Activated naive CD4-positive, alpha-beta T cell (primary cell): Measurements from ENCODE around the gene MMP19.
"Not testable (repeated sequence)": the region's sequence is repeated elsewhere in the genome, so short reads cannot be mapped to it uniquely, and the experiment has no call there.

Experiments
- DNase-seq, 4 experiments: peaks; one replicate each; lab custom pipeline; 2025; lab: John Stamatoyannopoulos, UW

MMP19 gene, protein sequence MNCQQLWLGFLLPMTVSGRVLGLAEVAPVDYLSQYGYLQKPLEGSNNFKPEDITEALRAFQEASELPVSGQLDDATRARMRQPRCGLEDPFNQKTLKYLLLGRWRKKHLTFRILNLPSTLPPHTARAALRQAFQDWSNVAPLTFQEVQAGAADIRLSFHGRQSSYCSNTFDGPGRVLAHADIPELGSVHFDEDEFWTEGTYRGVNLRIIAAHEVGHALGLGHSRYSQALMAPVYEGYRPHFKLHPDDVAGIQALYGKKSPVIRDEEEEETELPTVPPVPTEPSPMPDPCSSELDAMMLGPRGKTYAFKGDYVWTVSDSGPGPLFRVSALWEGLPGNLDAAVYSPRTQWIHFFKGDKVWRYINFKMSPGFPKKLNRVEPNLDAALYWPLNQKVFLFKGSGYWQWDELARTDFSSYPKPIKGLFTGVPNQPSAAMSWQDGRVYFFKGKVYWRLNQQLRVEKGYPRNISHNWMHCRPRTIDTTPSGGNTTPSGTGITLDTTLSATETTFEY

DNA sequence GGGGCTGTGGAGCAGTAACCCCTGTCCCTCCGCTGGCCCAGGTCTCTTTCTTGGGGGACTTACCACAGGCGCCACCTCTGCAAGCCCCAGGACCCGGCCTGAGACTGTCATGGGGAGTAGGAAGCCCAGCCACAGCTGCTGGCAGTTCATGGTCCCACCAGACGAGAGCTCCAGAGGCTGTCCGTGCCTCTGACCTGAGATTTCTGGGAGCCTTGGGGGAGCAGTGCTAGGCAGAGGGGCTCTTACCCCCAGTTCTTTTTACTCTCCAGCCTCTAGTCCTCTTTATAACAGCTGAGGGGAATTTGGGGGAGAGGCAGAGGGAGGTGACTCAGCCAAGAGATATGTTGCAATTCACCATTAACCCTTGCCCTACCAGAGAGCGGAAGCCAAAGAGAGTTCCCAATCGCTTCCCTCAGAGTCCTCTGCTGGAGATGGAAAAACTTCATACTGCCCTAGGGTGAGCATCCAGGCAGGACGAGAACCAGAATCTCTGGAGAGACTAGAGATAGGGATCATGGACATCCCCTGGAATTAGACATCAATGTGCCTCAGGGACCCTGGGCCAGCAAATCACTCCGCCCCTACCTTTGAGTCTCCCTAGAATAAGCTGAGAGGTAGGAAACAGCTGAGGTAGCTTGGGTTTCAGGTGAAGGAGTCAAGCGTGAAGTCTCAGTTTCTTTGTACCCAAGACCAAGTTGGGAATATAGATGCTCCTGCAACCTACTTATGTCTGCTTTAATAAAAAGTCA lies at the start of gene MMP19:
TSS of gene MMP19 (minus strand) at position 256 of the 749 bp plus-strand sequence. CDS start at position 150, 106 bp downstream.
- DNase-seq: no peak

DNA sequence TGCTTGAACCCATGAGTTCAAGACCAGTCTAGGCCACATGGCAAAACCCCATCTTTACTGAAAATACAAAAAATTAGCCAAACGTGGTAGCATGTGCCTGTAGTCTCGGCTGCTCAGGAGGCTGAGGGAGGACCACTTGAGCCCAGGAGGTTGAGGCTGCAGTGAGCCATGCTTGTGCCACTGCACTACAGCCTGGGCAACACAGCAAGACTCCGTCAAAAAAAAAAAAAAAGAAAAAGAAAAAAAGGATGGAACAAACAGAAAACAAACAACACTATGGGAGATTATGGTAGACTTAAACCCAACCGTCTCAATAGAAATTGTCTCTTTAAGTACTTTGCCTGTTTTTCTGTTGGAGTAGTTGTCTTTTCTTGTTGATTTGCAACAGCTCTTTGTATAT lies 48.6 kb upstream of the MMP19 start:
- DNase-seq: no peak

DNA sequence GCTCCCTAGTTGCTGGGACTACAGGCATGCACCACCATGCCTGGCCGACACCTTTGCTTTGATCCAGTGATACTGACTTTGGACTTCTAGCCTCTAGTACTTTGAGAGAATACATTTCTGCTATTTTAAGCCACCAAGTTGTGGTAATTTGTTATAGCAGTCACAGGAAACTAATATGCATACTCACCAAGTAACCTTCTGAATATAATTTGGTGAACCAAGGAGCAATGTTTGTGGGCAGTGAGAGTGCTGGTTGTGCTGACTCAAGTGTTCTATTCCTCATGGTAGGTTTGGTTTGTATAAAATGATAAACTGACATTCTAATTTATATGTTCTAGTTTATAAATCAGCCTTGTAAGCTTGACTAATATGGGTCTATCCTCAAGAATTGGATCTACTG lies 42.4 kb upstream of the MMP19 start:
- no peak for DNase-seq

DNA sequence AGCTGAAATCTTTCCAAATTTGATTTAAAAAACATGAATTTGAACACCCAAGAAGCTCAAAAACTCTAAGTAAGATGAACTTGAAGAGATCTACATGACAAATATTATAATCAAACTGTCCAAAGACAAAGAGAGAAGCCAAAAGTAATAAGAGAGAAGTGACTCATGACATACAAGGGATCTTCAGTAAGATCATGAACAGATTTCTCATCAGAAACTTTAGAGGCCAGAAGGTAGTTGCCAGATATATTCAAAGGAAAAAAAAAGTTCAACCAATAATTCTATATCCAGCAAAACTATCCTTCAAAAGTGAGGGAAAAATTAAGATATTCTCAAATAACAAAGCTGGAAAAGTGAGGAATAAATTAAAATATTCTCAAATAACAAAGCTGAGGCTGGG lies 35.1 kb upstream of the MMP19 start:
- no peak for DNase-seq

DNA sequence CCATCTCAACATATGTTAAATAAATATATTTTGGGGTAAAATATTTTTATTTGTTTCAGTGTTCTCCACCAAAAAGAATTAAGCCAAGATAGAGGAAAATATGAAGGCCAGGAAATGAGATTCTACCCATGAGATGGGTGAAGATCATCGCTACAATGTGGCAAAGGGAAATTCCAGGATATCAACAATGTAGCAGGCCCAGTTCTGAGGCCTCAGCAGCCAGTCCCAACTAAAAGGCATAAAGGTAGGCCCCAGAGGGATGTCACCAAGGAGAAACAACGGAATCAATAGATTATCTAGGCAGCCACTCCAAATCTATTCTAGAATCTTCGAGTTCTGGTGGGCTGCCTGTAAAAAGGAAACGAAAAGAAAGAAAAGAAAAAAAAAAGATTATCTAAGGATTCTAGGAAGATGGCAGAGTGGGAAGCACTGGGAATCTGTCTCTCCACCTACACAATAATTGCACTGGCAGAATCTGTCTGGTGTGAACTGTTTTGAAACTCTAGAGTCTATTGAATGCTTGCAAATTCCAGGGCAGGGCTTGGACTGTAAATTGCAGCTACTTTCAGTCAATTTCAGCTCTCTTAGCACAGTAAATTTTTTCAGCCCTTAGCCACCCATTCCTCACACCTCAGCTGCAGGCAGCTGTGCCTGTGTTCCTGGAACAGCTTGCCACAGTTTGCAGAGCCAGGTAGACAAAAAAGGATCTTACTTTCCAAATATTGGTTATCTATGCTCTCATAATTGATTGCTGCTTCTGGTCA lies 33.1 kb upstream of the MMP19 start:
- no peak for DNase-seq

DNA sequence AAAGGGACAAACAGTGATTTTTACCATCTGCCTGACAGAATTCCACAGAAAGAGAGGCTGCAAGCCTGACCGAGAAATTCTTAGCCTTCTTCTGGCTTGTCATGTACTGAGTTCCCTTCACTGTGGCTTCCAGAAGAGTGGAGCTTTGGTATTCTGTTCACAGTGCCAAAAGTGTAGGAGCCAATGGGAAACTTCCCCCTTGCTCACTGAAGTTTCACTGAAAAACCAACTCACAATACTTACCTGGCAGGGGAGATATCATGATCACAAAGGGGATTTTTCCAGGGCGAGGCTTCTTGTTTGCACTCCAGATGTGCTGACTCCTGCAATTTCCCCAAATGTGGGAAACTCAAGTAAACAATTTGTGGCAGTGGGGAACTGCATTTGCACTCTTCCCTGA lies 31.7 kb upstream of the MMP19 start:
- DNase-seq: no peak

DNA sequence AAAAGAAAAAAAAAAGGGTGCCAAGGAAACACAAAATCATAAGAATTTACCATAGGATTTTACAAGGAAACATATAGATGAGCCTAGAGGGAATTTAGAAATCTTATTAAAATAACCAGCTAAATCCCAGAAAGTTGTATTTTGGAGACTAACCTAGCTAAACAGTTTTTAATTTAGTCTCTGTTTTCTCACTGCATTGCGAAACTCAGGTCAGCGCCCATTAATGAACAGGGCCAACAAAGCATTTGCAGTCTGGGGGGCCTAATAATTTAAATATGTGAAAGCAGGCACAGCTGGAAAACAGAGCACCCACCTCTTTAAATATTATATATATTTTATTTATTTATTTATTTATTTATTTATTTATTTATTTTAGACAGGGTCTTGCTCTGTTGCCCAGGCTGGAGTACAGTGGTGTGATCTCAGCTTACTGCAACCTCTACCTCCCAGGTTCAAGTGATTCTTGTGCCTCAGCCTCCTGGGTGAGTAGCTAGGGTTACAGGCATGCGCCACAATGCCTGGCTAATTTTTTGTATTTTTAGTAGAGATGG lies 23.8 kb upstream of the MMP19 start:
- DNase-seq: not testable (repeated sequence)

DNA sequence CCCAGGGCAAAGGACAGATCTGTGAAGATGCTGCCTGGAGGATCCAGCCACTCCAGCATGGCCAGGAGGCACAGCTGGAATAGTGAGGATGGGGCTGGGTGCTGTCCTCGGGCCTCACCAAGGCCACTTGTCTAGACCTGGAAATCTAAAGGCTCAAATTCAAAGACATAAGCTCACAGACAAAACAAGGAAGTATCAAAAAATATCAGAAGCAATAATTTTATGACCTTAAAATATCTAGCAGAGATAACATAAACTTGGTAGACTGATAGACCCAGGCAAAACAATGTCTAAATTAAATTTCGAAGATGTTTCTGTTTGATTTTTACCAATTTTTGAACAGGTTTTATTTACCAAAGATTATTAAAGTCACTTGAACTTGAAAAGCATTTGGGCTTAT lies 22.6 kb upstream of the MMP19 start:
- no peak for DNase-seq

DNA sequence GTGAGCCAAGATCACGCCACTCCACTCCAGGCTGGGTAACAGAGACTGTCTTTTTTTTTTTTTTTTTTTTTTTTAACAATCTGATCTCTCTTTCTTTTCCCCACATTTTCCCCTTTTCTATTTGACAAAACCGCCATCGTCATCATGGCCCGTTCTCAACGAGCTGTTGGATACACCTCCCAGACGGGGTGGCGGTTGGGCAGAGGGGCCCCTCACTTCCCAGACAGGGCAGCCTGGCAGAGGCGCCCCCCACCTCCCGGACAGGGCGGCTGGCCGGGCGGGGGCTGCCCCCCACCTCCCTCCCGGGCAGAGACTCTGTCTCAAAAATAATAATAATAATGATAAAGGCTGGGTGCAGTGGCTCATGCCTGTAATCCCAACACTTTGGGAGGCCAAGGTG lies 20.2 kb upstream of the MMP19 start:
- not testable (repeated sequence) for DNase-seq

DNA sequence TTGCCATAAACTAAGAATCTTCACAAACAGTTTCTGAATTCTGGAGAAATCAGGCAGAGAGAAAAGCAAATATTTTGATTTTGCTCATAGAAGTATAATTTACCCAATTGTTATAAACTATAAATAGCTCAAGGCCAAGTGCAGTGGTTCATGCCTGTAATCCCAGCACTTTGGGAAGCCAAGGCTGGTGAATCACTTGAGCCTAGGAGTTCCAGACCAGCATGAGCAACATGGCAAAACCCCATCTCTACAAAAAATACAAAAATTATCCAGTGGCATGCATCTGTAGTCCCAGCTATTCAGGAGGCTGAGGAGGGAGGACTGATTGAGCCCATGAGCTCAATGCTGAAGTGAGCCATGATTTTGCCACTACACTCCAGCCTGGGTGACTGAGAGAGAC lies 19.6 kb upstream of the MMP19 start:
- no peak for DNase-seq

DNA sequence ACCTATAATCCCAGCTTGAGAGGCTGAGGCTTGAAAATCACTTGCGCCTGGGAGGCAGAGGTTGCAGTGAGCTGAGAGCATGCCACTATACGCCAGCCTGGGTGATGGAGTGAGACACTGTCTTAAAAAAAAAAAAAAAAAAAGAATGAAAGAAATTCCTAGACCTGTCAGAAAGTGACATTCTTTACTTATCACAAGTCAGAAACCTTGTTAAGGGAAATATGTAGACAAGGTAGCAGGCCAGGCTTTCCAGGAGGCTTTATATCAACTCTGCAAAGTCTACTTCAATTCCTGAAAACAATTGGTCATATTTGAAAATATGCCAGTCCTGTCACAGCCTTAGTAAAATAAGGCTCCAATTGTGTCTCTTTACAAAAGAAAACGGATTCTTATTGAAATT lies 19.1 kb upstream of the MMP19 start:
- no peak for DNase-seq

DNA sequence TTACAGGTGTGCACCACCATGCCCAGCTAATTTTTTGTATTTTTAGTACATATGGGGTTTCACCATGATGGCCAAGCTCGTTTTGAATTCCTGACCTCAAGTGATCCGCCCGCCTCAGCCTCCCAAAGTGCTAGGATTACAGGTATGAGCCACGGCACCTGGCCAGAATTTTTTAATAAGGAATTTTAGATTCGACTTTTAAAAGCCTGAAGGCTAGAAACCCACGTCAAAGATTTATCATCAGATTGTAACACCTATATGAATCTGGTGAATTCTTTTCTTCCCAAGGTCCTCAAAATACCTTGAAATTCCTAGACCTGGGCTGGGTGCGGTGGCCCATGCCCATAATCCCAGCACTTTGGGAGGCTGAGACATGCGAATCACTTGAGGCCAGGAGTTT lies 18.7 kb upstream of the MMP19 start:
- DNase-seq: no peak

DNA sequence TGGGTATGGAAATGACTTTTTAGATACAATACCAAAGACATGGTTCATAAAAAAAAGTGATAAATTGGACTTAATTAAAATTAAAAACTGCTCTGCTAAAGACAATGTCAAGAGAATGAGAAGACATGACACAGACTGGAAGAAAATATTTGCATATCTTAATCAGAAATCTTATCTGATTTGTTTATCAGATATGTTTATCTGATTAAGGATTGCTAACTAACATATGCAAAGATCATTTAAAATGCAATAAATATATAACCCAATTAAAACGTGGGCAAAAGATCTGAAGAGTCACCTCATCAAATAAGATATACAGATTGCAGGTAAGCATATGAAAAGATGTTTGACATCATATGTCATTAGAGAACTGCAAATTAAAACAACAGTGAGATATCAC lies 10.0 kb upstream of the MMP19 start:
- no peak for DNase-seq

DNA sequence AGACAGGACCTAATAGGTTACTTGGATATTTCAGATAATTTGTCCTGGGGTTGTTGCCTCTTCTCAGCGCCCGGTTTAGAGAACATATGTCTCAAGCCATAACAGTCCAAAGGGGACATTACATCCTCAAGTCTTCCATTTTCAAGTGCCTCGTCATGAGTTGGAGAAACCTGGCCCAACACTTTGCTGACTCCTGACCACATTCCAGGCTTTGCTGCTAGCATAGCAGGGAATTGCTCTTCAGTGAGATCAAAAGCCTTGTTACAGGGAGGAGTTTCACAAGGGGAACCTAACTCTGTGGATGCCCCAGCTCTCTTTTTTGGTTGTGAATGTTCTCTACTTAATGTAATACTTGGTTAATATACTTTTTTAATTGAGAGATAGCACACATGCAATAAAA lies 8.2 kb upstream of the MMP19 start:
- no peak for DNase-seq

DNA sequence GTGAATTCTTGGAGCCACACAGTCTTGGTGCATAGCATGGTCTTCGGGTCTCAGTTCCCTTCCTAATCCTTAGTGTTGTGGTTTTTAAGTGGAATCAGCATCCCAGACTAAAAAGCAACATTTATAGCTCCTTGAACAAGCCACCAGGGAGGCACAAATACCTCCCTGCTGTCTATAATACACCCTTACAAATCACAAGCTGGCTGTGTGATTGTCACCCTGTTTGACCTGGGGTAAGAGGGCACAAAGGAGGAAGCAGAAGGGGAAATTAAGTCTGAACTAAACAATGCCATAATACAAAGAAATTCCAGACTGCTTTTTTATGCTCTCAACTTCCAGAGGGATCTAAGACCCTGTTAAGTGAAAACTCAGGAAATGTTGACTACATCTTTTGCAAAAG lies 7.7 kb upstream of the MMP19 start:
- DNase-seq: no peak

DNA sequence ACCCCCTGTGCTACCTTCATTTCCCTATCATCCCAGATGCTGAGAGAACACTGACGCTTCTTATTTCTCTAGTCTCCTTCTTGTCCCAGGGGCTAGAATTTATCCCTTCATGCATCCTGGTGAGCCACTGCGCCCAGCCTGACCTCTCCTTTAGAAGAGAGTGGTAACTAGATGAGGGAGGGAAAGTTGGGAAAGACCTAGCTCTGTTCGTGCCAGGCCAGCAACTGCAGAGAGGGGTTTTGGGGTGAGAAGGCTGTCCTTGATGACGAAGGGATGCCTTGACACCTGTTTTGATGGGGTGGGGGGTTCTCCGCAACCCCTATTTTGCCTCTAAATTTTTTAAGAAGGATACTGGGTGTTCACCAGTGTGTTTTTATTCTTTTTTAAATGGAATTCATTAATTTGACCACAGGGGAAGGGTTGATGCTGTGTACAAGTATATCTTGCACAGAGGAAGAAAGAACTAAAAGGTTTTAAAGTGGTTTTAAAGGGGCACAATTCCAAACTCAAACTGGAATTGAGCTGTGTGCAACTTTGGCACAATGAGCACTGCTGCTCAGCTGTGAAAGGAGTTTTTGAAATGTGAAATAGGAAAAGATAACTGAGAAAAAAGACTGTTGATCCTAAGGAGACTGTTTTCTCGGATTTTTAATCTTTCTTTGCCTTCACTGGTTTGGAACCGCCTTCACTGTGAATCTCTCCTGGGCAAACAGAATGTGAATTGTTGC lies 7.0 kb upstream of the MMP19 start:
- no peak for DNase-seq

DNA sequence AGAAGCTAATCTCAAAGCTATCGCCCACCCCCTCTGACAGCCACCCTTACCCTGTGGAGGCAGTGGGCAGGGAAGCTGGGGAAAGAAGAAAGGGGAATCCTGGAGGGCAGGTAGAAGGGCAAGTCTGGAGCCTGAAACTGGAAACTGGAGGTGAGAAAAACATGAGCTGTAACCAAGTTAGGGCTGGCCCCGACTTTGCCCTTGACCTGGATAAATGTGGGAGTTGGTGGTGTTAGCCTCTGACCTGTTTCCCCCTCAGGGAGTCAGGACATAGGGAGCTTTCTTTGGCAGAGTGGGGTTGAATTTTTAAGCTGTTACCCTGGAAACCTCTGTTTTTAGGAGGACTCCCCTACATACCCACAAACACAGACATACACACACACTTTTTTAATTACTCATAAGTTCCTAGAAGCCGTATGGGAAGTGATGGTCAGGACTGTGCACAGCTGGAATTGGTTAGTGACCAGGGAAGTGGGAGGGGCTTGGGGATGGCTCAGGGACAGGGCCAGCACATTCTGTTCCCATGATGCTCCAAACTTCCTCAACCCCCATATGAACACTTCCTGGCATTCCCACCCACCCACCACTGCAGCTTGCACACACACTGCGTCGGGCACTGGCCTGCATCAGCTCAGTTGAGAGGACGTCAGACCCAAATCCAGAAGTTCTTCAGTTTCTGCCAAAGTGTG lies 5.0 kb upstream of the MMP19 start:
- DNase-seq: no peak

DNA sequence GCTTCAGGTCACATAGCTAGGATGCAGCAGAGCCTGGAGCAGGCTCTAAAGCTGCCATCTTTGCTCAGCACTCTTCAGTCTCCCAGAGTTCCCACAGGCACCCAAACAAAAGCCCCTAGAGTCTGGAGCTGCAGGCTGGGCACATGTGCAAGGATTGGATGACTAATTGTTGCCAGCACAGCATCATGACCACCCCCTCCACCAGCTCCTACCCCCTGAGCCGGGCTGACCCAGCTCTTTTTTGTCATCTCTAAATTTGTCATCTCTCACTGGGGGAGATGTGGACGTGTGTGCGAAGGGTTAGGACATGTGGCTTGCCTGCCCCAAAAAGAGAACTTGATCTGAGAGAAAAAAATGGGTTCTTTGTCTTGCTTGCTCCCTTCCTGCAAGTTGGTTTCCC lies 4.3 kb upstream of the MMP19 start:
- no peak for DNase-seq

DNA sequence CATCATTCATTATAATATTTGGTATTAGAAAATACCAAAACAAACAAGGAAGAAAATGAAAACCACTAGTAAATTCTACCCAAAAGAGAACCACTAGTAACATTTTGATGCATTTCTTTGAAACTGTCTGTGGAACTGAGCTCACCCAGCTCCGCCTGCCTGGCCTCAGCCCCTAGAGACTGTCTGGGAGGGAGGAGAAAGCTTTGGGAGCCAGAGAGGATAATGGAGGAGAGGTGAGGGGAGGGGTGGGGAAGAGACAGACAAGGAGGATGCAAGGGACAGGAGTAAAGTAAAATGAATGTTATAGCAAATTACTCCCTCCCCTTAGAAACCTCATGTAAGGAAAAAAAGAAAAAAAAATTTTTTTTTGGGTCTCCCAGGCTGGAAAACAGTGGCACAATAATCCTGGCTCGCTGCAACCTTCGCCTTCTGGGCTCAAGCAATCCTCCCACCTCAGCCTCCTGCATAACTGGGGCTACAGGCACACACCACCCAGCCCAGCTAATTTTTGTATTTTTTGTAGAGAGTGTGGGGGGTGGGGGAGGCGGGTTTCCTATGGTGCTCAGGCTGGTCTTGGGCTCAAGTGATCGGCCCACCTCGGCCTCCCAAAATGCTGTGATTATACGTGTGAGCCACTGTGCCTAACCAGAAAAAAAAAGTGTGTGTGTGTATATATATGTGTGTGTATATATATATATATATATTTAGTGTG lies 3.2 kb upstream of the MMP19 start:
- no peak for DNase-seq

DNA sequence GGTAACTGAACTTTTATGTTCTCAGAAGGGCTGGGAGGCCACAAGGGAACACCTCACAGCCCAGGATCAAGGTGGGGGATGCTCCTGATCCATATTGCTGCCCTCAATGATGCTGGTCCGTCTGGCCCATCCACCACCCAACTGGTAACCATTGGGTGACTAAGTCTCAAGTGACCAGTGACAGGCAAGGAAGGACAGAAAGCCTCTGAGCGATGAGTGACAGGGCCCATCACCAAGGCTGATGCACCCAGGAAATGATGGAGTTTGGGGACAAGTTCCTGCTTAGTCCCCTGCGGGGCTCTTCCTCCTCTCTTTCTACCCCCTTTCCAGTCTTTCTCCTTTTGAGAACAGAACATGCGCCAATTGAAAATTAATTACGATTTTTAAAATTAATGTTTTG lies 2.6 kb upstream of the MMP19 start:
- DNase-seq: no peak
